Measurements from ENCODE around the gene TSHZ1.

Gene TSHZ1

GRCh38 chr18:75287700-75288099 is 77.1 kb downstream of the TSHZ1 start:
- TF ChIP-seq POLR2AphosphoS5 (IDR thresholded peaks at IDR 0.05; ENCODE audit: low read depth, low read length) (no peak), SIN3A (IDR thresholded peaks at IDR 0.05; ENCODE audit: borderline replicate concordance, insufficient read depth, low read length) (no peak), TAF1 (IDR thresholded peaks at IDR 0.05; ENCODE audit: borderline replicate concordance, insufficient read depth, low read length) (no peak), REST (IDR thresholded peaks at IDR 0.05; ENCODE audit: insufficient read depth in 1 of 2, low read depth in 2 of 2, low read length in 2 of 2) (no peak), FOXP2 (optimal IDR thresholded peaks at IDR 0.05; ENCODE audit: borderline replicate concordance, extremely low read depth, extremely low read length, insufficient read depth) (no peak)

DNA sequence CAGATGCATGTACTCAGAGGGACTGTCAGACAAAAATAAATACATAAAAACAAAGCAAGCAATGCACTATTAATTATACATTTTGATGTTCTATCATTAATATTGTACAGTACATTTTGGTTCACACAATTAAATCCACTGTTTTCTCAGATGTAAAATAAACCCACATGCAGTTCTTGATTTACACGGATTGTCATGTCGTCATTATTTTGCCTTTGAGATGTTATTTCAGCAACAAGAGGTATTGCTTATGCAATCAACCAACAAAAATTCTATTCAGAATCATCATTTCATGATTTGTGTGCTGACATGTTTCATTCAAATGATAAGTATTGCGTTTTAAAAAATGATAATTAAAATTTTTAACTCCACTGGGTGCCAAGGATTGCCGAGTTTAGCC is 79.2 kb downstream of the TSHZ1 start:
- TF ChIP-seq SIN3A (IDR thresholded peaks at IDR 0.05; ENCODE audit: borderline replicate concordance, insufficient read depth, low read length) (no peak), REST (IDR thresholded peaks at IDR 0.05; ENCODE audit: insufficient read depth in 1 of 2, low read depth in 2 of 2, low read length in 2 of 2) (no peak), POLR2AphosphoS5 (IDR thresholded peaks at IDR 0.05; ENCODE audit: low read depth, low read length) (no peak), TAF1 (IDR thresholded peaks at IDR 0.05; ENCODE audit: borderline replicate concordance, insufficient read depth, low read length) (no peak), FOXP2 (optimal IDR thresholded peaks at IDR 0.05; ENCODE audit: borderline replicate concordance, extremely low read depth, extremely low read length, insufficient read depth) (no peak)

GRCh38 chr18:75290737-75291358 is 80.3 kb downstream of the TSHZ1 start:
- TF ChIP-seq REST (IDR thresholded peaks at IDR 0.05; ENCODE audit: insufficient read depth in 1 of 2, low read depth in 2 of 2, low read length in 2 of 2) (no peak), TAF1 (IDR thresholded peaks at IDR 0.05; ENCODE audit: borderline replicate concordance, insufficient read depth, low read length) (no peak), FOXP2 (optimal IDR thresholded peaks at IDR 0.05; ENCODE audit: borderline replicate concordance, extremely low read depth, extremely low read length, insufficient read depth) (no peak), POLR2AphosphoS5 (IDR thresholded peaks at IDR 0.05; ENCODE audit: low read depth, low read length) (no peak), SIN3A (IDR thresholded peaks at IDR 0.05; ENCODE audit: borderline replicate concordance, insufficient read depth, low read length) (no peak)

GRCh38 chr18:75291460-75291859 is 80.9 kb downstream of the TSHZ1 start:
- TF ChIP-seq SIN3A (IDR thresholded peaks at IDR 0.05; ENCODE audit: borderline replicate concordance, insufficient read depth, low read length) (no peak), FOXP2 (optimal IDR thresholded peaks at IDR 0.05; ENCODE audit: borderline replicate concordance, extremely low read depth, extremely low read length, insufficient read depth) (no peak), REST (IDR thresholded peaks at IDR 0.05; ENCODE audit: insufficient read depth in 1 of 2, low read depth in 2 of 2, low read length in 2 of 2) (no peak), TAF1 (IDR thresholded peaks at IDR 0.05; ENCODE audit: borderline replicate concordance, insufficient read depth, low read length) (no peak)

DNA sequence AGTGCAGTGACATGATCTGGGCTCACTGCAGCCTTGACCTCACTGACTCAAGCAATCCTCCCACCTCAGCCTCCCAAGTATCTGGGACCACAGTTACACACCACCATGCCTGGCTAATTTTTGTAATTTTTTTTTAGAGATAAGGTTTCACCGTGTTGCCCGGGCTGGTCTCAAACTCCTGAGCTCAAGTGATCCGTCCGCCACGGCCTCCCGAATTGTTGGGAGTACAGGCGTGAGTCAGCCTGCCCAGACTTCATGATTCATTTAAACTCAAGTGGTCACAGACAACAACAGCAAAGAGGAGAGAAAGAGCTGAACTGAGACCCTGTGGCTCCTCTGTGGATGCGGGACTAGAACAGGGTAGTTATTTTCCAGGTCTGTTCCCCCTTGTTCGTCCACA is 83.0 kb downstream of the TSHZ1 start:
- TF ChIP-seq FOXP2 (optimal IDR thresholded peaks at IDR 0.05; ENCODE audit: borderline replicate concordance, extremely low read depth, extremely low read length, insufficient read depth) (no peak), POLR2AphosphoS5 (IDR thresholded peaks at IDR 0.05; ENCODE audit: low read depth, low read length) (no peak), SIN3A (IDR thresholded peaks at IDR 0.05; ENCODE audit: borderline replicate concordance, insufficient read depth, low read length) (no peak), TAF1 (IDR thresholded peaks at IDR 0.05; ENCODE audit: borderline replicate concordance, insufficient read depth, low read length) (no peak), REST (IDR thresholded peaks at IDR 0.05; ENCODE audit: insufficient read depth in 1 of 2, low read depth in 2 of 2, low read length in 2 of 2) (no peak)
